ENCODE results near the gene PTPRN2.

Gene PTPRN2

GRCh38 chr7:157826566-157826965 lies 761.1 kb downstream of the PTPRN2 start:
- DNase-seq (ENCODE audit: low spot score) = no peak
- Histone ChIP-seq H3K4me3 (no peak overlapping the region), H3K27ac (no peak overlapping the region)
- no peak for TF ChIP-seq CTCF (IDR thresholded peaks at IDR 0.05)

- no peak overlapping the region for H3K4me3 ChIP-seq
- no peak for TF ChIP-seq CTCF (IDR thresholded peaks at IDR 0.05)
- DNase-seq (ENCODE audit: low spot score) = no peak
- H3K27ac ChIP-seq = no peak overlapping the region
Measured at GRCh38 chr7:157825325-157825724, 762.3 kb downstream of the PTPRN2 start.

GRCh38 chr7:157824819-157825121 lies 762.9 kb downstream of the PTPRN2 start:
- no peak overlapping the region for H3K4me3 ChIP-seq
- TF ChIP-seq CTCF (IDR thresholded peaks at IDR 0.05) = no peak
- H3K27ac ChIP-seq = no peak overlapping the region
- no peak for DNase-seq (ENCODE audit: low spot score)

- H3K4me3 ChIP-seq = no peak overlapping the region
- no peak for TF ChIP-seq CTCF (IDR thresholded peaks at IDR 0.05)
- no peak for DNase-seq (ENCODE audit: low spot score)
- H3K27ac ChIP-seq = no peak overlapping the region
Measured at GRCh38 chr7:157824011-157824818, 763.4 kb downstream of the PTPRN2 start.

GRCh38 chr7:157822688-157823031 lies 765.0 kb downstream of the PTPRN2 start:
- TF ChIP-seq CTCF (IDR thresholded peaks at IDR 0.05) = no peak
- no peak overlapping the region for H3K4me3 ChIP-seq
- no peak for DNase-seq (ENCODE audit: low spot score)
- no peak overlapping the region for H3K27ac ChIP-seq

GRCh38 chr7:157821959-157822687 lies 765.5 kb downstream of the PTPRN2 start:
- DNase-seq (ENCODE audit: low spot score) = no peak
- TF ChIP-seq CTCF (IDR thresholded peaks at IDR 0.05) = no peak
- H3K27ac ChIP-seq = no peak overlapping the region
- H3K4me3 ChIP-seq = no peak overlapping the region

GRCh38 chr7:157820796-157821195 lies 766.8 kb downstream of the PTPRN2 start:
- no peak overlapping the region for H3K4me3 ChIP-seq
- no peak for TF ChIP-seq CTCF (IDR thresholded peaks at IDR 0.05)
- DNase-seq (ENCODE audit: low spot score) = no peak

More at GRCh38 chr7:157820796-157821195, 766.8 kb downstream of the PTPRN2 start:
- no peak overlapping the region for H3K27ac ChIP-seq
